Kidney (tissue), 14 donors: ENCODE data around the gene THRB. TPM values are rescaled to one million over a fixed set of nuclear protein-coding genes. Genes with fewer than 3 reads are reported as not detected.

Experiments used
- DNase-seq, 5 donors: peaks; one replicate each; pipeline ENCODE4 v3.0.0-alpha.2; 2013 to 2020
- FAIRE-seq: peaks from 2 replicates; lab custom pipeline; 2012; peaks lifted over from hg19 to GRCh38; lab: Jason Lieb, UNC
- H3K27ac ChIP-seq, 2 donors: one replicate each; pipeline ENCODE4 v1.7.0; 2013; ENCODE audit warnings: low read depth in 2 of 2, low read length in 2 of 2, inconsistent platforms in 1 of 2
- H3K27me3 ChIP-seq: one replicate; pipeline ENCODE4 v1.7.1; 2013; ENCODE audit warnings: low read length, inconsistent platforms; ENCODE audit not compliant: control insufficient read depth, insufficient read depth
- H3K36me3 ChIP-seq, 3 donors: one replicate each; pipeline versions ENCODE4 v1.7.0 to v1.7.1; 2013; ENCODE audit warnings: low read length in 3 of 3, control low read depth in 1 of 3, inconsistent platforms in 1 of 3; ENCODE audit not compliant: insufficient read depth in 3 of 3, control insufficient read depth in 2 of 3
- H3K4me1 ChIP-seq, 3 donors: one replicate each; pipeline versions ENCODE4 v1.7.0 to v1.7.1; 2013; ENCODE audit warnings: low read length in 3 of 3, inconsistent platforms in 1 of 3, low read depth in 1 of 3; ENCODE audit not compliant: control insufficient read depth in 2 of 3, insufficient read depth in 2 of 3
- H3K4me3 ChIP-seq, 3 donors: one replicate each; pipeline versions ENCODE4 v1.7.0 to v1.8.1; 2013; ENCODE audit warnings: low read length in 3 of 3, control low read depth in 1 of 3, inconsistent platforms in 1 of 3
- H3K9ac ChIP-seq, 3 donors: one replicate each; pipeline versions ENCODE4 v1.7.0 to v1.7.1; 2013; ENCODE audit warnings: low read length in 3 of 3, control low read depth in 1 of 3, inconsistent platforms in 1 of 3
- H3K9me3 ChIP-seq, 3 donors: one replicate each; pipeline versions ENCODE4 v1.7.0 to v1.7.1; 2013; ENCODE audit warnings: low read length in 3 of 3, control low read depth in 1 of 3, inconsistent platforms in 1 of 3; ENCODE audit not compliant: control insufficient read depth in 2 of 3, insufficient read depth in 1 of 3
- intact Hi-C: fragments of 100-400 bp; cut with DNase I; formaldehyde crosslinking; loops from one replicate; pipeline ENCODE4 v1.11.1; 2022
- polyA plus RNA-seq: library from polyadenylated mRNA; stranded (reverse); fragments of 350-450 nt; fragmentation: Illumina TruSeq; extraction: RNeasy Lipid Tissue Mini Kit (QIAGEN cat#74804); gene quantifications from one replicate; pipeline ENCODE4 v1.2.3, GENCODE V29; 2014; ENCODE audit warnings: low read depth, low replicate concordance; ENCODE audit not compliant: insufficient read depth
- total RNA-seq: library from RNA; stranded (reverse); fragmentation: NEBNext Ultra II Directional; extraction: Animal tissue kit (Norgen Biotek cat#: 25700); gene quantifications from one replicate; pipeline ENCODE4 v1.2.1, GENCODE V29; 2021
- TF ChIP-seq, protein P1 (sequence below): IDR thresholded peaks from 3 replicates; pipeline ENCODE4 v1.5.1; 2012; ENCODE audit warnings: mild to moderate bottlenecking, moderate library complexity, borderline replicate concordance; ENCODE audit not compliant: insufficient read depth; ENCODE audit errors: extremely low read depth
- donor health status: control.
- donor health status: control.
- donor health status: control.
- donor health status: control.
- donor health status: control.
- donor health status: DM: yes; HTN: yes; CAD: no.
- donor health status: Normal renal cell carcinoma (clear cell type).

THRB gene
- total and polyA plus RNA-seq, 2 donors from 2014 or later: 4.5 to 17.2 TPM

DNA sequence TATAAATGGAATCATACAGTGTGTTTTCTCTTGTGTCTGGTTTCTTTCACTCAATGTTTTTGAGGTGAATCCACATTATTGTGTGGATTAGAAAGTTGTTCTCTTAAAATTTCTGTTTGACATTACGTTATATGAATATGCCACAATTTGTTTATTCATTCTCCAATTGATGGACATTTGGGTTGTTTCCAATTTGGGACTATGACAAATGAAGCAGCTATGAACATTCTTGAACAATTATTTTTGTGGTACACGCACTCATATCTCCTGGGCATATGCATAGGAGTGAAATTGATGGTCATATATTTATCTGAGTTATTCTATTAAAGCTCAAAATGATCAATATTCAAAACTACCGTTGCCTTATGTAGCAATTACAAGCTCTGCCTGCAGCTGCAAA lies 5.3 kb upstream of the THRB start:
- TF ChIP-seq, protein P1, sequence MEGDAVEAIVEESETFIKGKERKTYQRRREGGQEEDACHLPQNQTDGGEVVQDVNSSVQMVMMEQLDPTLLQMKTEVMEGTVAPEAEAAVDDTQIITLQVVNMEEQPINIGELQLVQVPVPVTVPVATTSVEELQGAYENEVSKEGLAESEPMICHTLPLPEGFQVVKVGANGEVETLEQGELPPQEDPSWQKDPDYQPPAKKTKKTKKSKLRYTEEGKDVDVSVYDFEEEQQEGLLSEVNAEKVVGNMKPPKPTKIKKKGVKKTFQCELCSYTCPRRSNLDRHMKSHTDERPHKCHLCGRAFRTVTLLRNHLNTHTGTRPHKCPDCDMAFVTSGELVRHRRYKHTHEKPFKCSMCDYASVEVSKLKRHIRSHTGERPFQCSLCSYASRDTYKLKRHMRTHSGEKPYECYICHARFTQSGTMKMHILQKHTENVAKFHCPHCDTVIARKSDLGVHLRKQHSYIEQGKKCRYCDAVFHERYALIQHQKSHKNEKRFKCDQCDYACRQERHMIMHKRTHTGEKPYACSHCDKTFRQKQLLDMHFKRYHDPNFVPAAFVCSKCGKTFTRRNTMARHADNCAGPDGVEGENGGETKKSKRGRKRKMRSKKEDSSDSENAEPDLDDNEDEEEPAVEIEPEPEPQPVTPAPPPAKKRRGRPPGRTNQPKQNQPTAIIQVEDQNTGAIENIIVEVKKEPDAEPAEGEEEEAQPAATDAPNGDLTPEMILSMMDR: no peak

GRCh38 chr3:24498796-24499195 lies 4.1 kb upstream of the THRB start:
- DNase-seq: no peak
- H3K4me1 ChIP-seq: no peaks in the 10 kb centered on the region
- TF ChIP-seq, protein P1: no peak
- H3K27me3 ChIP-seq: no peaks in the 10 kb centered on the region
- no peaks in the 10 kb centered on the region for H3K9me3 ChIP-seq
- intact Hi-C loops: no loop called here
- H3K36me3 ChIP-seq: no peaks in the 10 kb centered on the region
- H3K9ac ChIP-seq: no peak overlapping the region
- no peak overlapping the region for H3K27ac ChIP-seq
- H3K4me3 ChIP-seq: no peak overlapping the region
- no peak for FAIRE-seq

More for the DNA sequence above, 5.3 kb upstream of the THRB start:
- H3K4me3 ChIP-seq: no peak overlapping the region
- intact Hi-C loops: no loop called here
- H3K36me3 ChIP-seq: no peaks in the 10 kb centered on the region
- no peak overlapping the region for H3K9ac ChIP-seq
- H3K27me3 ChIP-seq: no peaks in the 10 kb centered on the region
- H3K4me1 ChIP-seq: no peaks in the 10 kb centered on the region
- H3K27ac ChIP-seq: no peak overlapping the region
- no peak for DNase-seq
- H3K9me3 ChIP-seq: no peaks in the 10 kb centered on the region
- no peak for FAIRE-seq

DNA sequence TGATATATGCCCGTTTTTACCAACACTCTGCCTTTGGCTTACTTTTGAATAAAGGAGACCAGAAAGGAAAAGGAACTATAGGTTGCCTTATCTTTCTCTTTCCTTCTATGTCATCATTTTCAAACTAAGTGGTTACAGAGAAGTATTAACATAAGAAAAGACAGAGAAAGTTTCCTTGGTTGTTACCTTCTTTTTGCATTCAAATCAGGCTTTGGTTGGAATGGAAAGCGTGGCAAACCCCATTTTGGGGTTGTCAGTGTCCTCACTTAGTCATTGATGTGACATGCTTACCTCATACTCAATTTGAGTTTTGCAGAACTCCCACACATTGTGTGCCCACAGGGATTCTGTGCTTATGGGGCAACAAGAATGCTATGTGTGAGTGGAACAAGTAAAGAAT lies 3.7 kb upstream of the THRB start:
- intact Hi-C loops: no loop called here
- TF ChIP-seq, protein P1: no peak
- FAIRE-seq (no peak), DNase-seq (no peak)
- Histone ChIP-seq H3K4me3 (no peak overlapping the region), H3K9ac (no peak overlapping the region), H3K9me3 (no peaks in the 10 kb centered on the region), H3K4me1 (no peaks in the 10 kb centered on the region), H3K27ac (no peak overlapping the region), H3K36me3 (no peaks in the 10 kb centered on the region), H3K27me3 (no peaks in the 10 kb centered on the region)

DNA sequence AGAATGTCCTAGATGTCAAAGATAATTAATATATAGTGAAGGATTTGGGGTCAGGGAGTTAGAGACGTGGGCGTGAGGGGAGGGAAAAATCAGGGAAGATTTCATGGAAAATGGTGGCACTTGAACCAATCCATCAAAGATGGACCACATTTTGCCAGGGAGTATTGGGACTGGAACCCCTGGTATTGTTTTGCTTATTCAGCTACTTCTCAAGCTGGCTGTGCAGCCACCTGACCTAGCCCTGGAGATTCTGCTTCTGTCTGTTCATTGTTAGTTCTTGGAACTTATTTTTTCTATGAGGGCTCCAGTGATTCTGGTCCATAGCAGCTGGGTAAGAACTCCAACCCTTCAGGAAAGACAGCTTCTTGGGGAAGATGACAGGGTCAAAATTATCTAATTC lies 3.3 kb upstream of the THRB start:
- no peaks in the 10 kb centered on the region for H3K9me3 ChIP-seq
- no peak overlapping the region for H3K9ac ChIP-seq
- no peak for DNase-seq
- no peak overlapping the region for H3K4me3 ChIP-seq
- intact Hi-C loops: no loop called here
- no peak for FAIRE-seq
- TF ChIP-seq, protein P1: no peak
- peaks cover 3% of the 10 kb centered on the region for H3K27me3 ChIP-seq
- no peak overlapping the region for H3K27ac ChIP-seq
- H3K4me1 ChIP-seq: no peaks in the 10 kb centered on the region
- no peaks in the 10 kb centered on the region for H3K36me3 ChIP-seq
